ENCODE results near the gene HNRNPM.

- no peak for TF ChIP-seq CTCF (IDR thresholded peaks at IDR 0.05; ENCODE audit: insufficient read depth, low read length)
- no peak for TF ChIP-seq GABPA (IDR thresholded peaks at IDR 0.05; ENCODE audit: low read depth)
- TF ChIP-seq REST (IDR thresholded peaks at IDR 0.05; ENCODE audit: insufficient replicate concordance, low read depth), result no peak
These were observed 11.3 kb downstream of the HNRNPM start for GRCh38 chr19:8456064-8456463.

All from HL-60 (cell line).